Coronary artery (tissue), 2 donors: ENCODE measurements around the gene HTRA1.
A peak's percentile ranks its signal among the peaks of the same experiment; 100 is the strongest.

ENCODE experiments used
- DNase-seq: peaks from one replicate; pipeline ENCODE4 v3.0.0-alpha.2; 2017; ENCODE audit warnings: low spot score
- H3K27ac ChIP-seq, 2 donors: fragments of 200-600 bp; sonication (generic); one replicate each; pipeline ENCODE4 v1.5.1; 2016 to 2019
- H3K4me3 ChIP-seq: fragments of 200-600 bp; sonication (generic); 2 replicates; pipeline ENCODE4 v1.5.1; 2016; ENCODE audit warnings: mild to moderate bottlenecking, moderate library complexity
- CTCF ChIP-seq: fragments of 200-600 bp; sonication (generic); IDR thresholded peaks from one replicate; pipeline ENCODE4 v1.5.1; 2019; ENCODE audit warnings: antibody characterized with exemption

HTRA1 gene

GRCh38 chr10:122543676-122544445, 82.5 kb downstream of the HTRA1 start:
- no peak for DNase-seq
- Histone ChIP-seq H3K27ac (no peak overlapping the region), H3K4me3 (no peak overlapping the region)
- TF ChIP-seq CTCF = no peak

- H3K27ac ChIP-seq = no peak overlapping the region
- no peak overlapping the region for H3K4me3 ChIP-seq
- DNase-seq = no peak
- TF ChIP-seq CTCF = no peak
Measured at GRCh38 chr10:122544493-122544892, 83.1 kb downstream of the HTRA1 start.

GRCh38 chr10:122546242-122546641, 84.9 kb downstream of the HTRA1 start:
- Histone ChIP-seq H3K4me3 (no peak overlapping the region), H3K27ac (no peak overlapping the region)
- TF ChIP-seq CTCF = no peak
- DNase-seq = no peak

DNA sequence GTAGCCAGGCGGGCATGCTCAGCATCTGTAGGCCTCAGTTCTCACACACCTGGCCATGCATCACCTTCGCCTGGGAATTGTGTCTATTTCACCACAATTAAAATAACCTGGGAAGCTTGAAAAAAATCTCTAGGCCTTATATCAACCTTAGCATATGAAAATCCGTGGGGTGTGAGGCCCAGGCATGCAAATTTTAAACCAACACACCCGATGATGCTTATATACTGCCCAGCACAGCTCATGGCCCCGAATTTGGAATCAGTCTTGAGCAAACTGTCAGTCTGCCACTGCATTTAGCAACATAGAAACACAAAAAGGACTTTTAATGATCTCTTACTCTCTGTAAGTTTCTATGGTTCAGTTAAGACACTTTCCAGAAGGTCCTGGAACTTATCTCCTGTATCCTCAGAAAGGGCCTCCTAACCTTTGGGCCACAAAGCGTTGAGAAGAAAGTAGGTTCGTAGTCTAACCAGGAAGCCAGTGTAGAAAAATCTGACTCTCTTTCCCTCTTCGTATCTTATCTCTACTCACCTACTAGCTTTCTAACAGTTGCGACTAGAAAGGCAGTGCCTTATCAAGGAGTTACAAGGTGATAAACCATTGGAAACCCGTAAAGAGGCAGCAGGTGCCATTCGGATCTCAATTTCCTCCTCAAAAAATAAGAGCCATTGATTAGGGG, 87.2 kb downstream of the HTRA1 start:
- DNase-seq = no peak
- no peak for TF ChIP-seq CTCF
- Histone ChIP-seq H3K27ac (no peak overlapping the region), H3K4me3 (no peak overlapping the region)

DNA sequence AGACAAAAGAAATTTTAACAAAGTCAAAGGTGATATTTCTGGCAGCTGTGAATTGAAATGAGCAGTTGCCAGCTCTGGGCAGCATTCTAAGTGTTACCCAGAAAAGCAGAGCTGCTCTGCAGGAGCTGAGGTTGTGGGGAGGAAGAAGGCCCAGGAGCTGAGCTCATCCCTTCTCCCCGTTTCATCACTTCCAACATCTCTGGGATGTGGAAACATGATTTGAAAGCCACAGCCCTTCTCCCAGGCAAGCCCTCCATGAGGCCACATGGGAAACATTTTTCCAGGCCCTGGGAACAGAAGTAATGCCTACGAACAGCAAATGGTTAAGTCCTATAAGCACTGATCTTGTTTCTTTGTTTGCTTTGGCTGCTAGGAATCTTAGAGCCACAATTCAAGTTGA, 88.3 kb downstream of the HTRA1 start:
- DNase-seq = peak; percentile 28
- TF ChIP-seq CTCF = no peak
- H3K27ac ChIP-seq = no peak overlapping the region
- no peak overlapping the region for H3K4me3 ChIP-seq

GRCh38 chr10:122550427-122550826, 89.1 kb downstream of the HTRA1 start:
- no peak overlapping the region for H3K27ac ChIP-seq
- TF ChIP-seq CTCF = no peak
- DNase-seq = no peak

DNA sequence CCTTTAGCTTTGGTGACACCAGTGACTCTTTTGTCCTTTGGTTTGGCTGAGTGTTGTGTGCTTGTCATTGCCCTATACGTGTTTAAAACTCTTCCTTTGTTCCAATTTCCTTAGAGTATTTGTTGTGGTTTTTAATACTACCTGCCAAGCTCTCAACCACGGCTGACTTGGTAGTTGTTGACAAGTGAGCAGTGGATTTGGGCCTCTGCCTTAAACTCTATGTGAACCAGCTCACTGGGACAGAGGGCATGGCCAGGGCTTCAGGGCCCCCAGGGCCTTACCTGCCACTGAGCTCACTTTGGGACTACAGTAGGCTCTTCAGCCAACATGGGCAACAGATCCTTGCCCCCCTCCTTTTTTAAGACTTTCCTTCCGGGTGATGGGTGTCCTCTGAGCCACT, 89.6 kb downstream of the HTRA1 start:
- no peak for TF ChIP-seq CTCF
- peak; percentile 45 for DNase-seq
- H3K4me3 ChIP-seq = no peak overlapping the region
- no peak overlapping the region for H3K27ac ChIP-seq

More at GRCh38 chr10:122550427-122550826, 89.1 kb downstream of the HTRA1 start:
- H3K4me3 ChIP-seq = no peak overlapping the region
